HG02798 (cell line): ENCODE results near the gene CES1.
"Not testable (repeated sequence)": the region's sequence is repeated elsewhere in the genome, so short reads cannot be mapped to it uniquely, and the experiment has no call there.

ENCODE experiments used
- ATAC-seq: cut with Tn5 transposase; IDR thresholded peaks from one replicate; pipeline ENCODE4 v1.9.1; 2021; ENCODE audit warnings: mild to moderate bottlenecking; ENCODE audit not compliant: unreplicated experiment, poor library complexity

CES1 gene

GRCh38 chr16:55805104-55805503, 27.8 kb downstream of the CES1 start:
- not testable (repeated sequence) for ATAC-seq

GRCh38 chr16:55803681-55804080, 29.2 kb downstream of the CES1 start:
- not testable (repeated sequence) for ATAC-seq

- not testable (repeated sequence) for ATAC-seq
Measured at GRCh38 chr16:55792934-55793374, 39.9 kb downstream of the CES1 start.

- ATAC-seq, result not testable (repeated sequence)
Measured at GRCh38 chr16:55791512-55791911, 41.4 kb downstream of the CES1 start.

- ATAC-seq, result not testable (repeated sequence)
Measured at GRCh38 chr16:55790240-55790639, 42.7 kb downstream of the CES1 start.

- ATAC-seq, result not testable (repeated sequence)
Measured at GRCh38 chr16:55782793-55783091, 50.2 kb downstream of the CES1 start.

GRCh38 chr16:55782091-55782792, 50.7 kb downstream of the CES1 start:
- ATAC-seq, result not testable (repeated sequence)

- ATAC-seq, result not testable (repeated sequence)
Measured at GRCh38 chr16:55781456-55781855, 51.4 kb downstream of the CES1 start.

GRCh38 chr16:55780095-55780407, 52.8 kb downstream of the CES1 start:
- ATAC-seq, result not testable (repeated sequence)

GRCh38 chr16:55779402-55780094, 53.3 kb downstream of the CES1 start:
- no peak for ATAC-seq

GRCh38 chr16:55778757-55779156, 54.1 kb downstream of the CES1 start:
- no peak for ATAC-seq

- no peak for ATAC-seq
Measured at GRCh38 chr16:55775857-55776256, 57.0 kb downstream of the CES1 start.

- no peak for ATAC-seq
Measured at GRCh38 chr16:55773859-55774549, 58.9 kb downstream of the CES1 start.

GRCh38 chr16:55765161-55765560, 67.7 kb downstream of the CES1 start:
- ATAC-seq, result no peak

- ATAC-seq, result no peak
Measured at GRCh38 chr16:55760310-55761001, 72.4 kb downstream of the CES1 start.

GRCh38 chr16:55759965-55760309, 73.0 kb downstream of the CES1 start:
- not testable (repeated sequence) for ATAC-seq

GRCh38 chr16:55757595-55758527, 75.0 kb downstream of the CES1 start:
- ATAC-seq, result not testable (repeated sequence)

- no peak for ATAC-seq
Measured at GRCh38 chr16:55756963-55757362, 75.9 kb downstream of the CES1 start.

- no peak for ATAC-seq
Measured at GRCh38 chr16:55754056-55754455, 78.8 kb downstream of the CES1 start.

- not testable (repeated sequence) for ATAC-seq
Measured at GRCh38 chr16:55753145-55753631, 79.7 kb downstream of the CES1 start.
